HG03039 (cell line): Measurements from ENCODE around the gene PLEKHA6.

Source experiments
- ATAC-seq: cut with Tn5 transposase; IDR thresholded peaks from one replicate; pipeline ENCODE4 v1.9.1; 2021; ENCODE audit warnings: mild to moderate bottlenecking, moderate library complexity; ENCODE audit not compliant: unreplicated experiment

PLEKHA6 gene

DNA sequence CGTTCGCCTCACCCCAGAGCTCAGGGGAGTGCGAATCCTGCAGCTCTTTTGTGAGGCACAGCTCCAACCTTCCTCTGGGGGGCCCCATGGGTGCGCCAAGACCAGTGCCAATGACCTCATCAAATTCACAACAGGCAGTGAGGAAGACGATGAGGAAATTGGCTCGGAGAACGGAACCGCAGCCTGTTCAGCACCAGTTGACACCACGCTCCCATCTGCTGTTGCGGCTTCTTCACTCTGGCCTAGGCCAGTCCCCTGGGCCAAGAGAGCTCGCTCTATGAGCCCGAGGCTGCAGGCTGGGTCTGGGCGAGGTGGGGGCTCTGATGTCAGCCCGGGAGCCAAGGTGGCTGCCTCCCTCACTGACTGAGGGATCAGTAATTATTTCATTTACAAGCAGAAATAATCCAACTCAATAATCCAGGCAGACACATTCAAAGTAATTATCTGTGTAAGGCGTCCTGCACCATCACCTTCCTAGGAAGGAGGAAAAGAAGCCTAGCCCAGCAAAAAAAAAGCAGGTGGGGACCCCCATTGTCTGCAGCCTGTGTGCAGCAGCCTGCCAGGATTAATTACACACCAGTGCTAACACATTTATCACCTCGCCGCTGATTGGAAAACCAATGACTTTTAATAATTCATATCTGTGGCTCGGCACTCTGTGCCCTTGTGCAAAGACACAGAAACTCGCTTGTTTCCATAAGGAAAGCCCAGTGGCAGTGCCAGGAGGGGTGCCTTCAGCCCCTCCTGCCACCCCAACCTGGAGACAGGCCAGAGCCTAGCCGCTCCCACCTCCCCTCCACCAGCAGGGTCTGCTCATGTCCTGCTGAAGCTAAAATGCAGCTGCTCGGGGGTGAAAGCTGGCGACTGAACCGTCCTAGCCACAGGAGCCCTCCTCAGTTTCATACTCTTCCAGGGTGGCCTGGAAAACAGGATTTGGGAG, 1.9 kb downstream of the PLEKHA6 start:
- no peak for ATAC-seq

DNA sequence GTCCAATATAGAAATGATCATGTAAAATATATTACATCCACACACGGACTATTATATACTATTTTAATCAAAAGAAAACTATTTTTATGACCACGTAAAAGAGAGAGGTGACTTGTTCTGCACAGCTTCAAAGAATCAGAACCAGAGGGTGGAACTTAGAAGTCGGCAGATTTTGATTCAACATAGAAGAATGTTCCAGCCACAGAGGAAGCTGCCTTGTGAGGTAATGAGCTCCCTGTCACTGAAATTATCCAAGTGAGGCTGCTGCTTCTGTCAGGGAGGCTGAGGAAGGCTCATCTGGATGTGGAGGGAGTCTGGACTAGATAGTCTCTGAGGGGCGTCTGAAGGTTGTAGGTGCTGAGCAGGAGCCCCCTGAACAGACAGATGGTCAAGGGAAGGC, 2.7 kb downstream of the PLEKHA6 start:
- ATAC-seq, result no peak

DNA sequence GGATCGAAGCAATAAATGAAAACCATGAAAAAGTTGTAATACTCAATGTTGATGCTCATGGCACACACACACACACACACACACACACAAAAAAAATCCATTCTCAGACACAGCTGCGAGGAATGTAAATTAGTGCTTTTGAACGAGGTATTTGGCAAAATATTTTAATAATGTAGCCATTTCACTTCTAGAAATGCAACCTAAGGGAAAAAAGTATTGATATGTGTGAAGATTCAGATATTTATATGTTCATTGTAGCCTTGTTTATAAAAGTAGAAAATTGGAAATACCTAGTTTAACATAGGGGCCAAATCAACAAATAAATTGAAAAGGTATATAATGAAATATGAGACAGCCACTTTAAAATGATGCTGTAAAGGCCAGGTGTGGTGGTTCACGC, 3.8 kb downstream of the PLEKHA6 start:
- no peak for ATAC-seq

DNA sequence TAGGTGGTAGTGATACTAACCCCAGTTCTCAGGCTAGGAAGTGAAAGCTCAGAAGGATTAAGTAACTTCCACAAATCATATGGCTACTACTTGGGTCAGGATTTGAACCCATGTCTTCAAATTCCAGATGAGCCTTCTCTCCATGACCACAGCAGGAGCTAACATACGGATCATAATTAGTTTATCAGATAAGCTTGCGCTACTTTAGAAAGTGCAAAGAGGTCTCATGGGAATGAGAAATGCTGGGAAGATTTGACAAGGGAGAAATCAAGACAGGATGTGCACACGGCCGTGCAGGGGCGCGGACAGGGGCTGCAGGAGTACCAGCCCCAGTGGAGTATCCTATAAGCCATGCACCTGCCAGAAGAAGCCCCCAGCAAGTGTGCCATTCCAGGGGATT, 5.2 kb downstream of the PLEKHA6 start:
- ATAC-seq, result no peak

DNA sequence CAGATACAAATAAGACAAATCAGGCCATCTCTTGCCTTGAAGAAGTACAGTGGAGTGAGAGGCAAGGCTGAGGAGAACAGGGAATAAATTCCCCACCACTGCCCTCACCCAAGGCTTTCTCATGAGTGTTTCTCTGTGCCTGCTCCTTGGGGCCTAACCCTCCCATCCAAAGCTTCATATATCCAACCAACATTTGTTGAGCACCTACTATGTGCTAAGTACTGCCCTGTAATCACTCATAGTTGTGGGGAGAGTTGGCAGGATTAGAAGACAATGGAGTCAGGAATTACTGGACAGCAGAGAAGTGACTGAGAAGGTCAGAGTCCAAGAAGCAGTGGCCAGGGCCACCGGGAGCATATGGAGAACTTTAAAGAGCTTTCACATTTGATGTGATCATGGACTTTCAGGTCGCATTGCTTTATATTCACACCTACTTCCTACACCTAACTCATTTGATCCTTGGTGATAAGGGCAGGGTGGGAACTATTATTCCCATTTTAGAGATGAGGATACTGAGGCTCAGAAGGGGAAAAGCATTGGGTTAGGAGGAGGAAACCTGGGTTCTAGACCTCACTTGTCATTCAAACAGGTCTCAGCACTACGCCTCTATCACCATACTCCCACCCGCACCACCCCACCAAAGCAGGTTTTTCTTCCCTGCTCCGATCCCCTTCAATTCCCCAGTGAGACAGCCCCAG, 6.4 kb downstream of the PLEKHA6 start:
- no peak for ATAC-seq

DNA sequence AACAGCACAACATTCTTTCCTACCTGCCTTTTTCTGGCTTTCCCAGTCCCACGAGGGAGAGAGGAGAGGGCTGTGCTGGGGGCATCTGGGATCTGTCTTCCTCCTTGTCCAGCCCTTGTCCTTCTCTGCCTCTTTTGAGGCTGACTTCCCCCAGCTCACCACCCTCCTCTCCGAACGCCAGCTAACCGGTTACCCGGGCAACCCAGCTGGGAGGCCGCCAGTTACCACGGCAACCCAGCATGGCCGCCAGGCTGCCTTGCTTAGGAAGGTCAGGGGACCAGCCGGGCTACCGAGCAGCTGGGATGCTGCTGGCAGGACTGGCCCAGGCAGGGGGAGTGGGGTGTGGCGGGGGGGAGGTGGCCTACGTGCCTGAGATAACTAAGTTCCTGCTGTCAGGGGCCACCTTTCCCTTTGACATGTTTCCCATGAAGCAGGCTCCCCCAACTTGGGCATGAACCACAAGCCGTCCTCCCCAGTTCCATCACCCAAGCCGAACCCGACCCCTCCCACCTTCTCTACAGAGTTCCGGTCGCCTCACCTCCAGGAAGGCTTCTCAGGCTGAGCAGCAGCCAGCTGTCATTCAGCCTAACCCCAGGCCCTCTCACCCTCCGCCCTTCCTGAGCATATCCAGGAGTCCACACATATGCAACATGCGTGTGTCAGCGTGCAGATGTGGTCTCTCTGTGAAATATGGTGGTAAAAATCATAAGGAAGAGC, 8.7 kb downstream of the PLEKHA6 start:
- ATAC-seq, result no peak

DNA sequence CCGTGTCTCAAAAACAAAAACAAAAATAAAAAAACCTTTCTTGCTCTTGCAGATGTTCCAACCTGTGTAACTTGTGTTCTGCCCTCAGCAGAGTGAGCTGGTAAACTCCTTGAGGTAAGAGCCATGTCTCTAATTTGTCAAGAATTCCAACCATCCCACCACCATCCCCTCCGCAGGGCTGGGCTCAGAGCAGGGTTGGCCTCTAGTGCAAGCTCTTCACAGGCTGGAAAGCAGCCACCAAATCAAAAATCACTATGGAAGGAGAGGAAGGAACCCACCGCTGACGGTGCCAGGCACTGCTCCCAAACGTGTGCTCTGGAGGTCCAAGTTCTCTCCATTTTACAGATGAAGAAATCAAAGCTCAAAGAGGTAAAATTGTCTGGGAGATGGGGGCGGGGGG, 9.4 kb downstream of the PLEKHA6 start:
- no peak for ATAC-seq

DNA sequence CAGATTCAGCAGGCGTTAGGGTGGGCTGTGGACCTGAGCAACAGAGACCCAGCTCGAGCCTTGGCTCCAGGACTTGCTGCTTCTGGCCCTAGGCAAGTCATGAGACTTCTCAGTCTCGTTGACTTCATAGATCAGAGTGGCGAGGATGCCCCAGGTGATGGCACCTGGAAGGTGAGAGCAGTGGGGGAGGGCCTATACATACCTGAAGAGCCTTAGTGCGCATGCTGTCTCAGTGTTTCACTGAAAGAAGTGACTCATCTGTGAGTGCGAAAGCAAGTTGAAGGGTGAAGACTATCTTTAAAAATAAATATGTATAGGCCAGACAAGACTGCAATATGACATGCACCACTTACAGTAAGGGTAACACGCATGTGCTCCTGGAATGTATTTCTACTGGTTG, 10.1 kb downstream of the PLEKHA6 start:
- ATAC-seq, result no peak

DNA sequence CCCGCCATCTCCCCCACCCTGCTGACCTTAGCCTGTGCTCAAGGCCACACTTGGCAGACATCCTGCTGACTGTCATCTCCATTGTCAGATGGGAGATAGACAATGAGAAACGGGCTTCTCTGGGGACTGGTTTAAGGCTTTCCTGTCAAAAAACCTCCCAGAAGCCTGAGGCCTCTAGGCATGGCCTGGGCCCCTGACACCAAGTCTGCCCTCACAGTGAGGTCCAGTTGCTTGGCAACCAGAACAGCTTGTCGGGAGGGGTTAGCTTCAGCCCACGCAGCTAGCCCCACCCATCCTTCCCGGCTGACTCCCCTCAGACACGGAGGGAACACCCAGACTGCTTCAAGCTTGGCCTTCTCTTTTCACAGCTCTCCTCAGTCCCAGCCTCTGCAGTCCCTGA, 11.0 kb downstream of the PLEKHA6 start:
- no peak for ATAC-seq

DNA sequence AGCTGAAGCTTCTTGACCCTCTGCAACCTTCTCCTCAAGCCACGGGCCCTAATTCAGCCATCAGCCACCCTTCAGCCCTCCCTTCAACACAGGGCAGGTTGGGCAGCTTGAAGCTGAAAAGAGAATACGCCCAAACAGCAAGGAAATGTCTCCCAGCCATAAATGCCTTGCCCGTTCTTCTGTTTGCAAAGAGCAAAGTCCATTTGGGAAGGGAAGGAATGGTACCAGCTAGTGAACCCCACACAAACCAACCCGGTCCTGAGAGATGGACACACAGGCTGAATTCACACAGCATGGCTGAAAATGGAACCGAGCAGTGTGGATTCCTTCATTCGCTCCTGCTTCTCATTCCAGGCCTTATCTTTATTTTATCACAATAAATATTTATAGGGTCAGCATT, 11.5 kb downstream of the PLEKHA6 start:
- ATAC-seq, result no peak

DNA sequence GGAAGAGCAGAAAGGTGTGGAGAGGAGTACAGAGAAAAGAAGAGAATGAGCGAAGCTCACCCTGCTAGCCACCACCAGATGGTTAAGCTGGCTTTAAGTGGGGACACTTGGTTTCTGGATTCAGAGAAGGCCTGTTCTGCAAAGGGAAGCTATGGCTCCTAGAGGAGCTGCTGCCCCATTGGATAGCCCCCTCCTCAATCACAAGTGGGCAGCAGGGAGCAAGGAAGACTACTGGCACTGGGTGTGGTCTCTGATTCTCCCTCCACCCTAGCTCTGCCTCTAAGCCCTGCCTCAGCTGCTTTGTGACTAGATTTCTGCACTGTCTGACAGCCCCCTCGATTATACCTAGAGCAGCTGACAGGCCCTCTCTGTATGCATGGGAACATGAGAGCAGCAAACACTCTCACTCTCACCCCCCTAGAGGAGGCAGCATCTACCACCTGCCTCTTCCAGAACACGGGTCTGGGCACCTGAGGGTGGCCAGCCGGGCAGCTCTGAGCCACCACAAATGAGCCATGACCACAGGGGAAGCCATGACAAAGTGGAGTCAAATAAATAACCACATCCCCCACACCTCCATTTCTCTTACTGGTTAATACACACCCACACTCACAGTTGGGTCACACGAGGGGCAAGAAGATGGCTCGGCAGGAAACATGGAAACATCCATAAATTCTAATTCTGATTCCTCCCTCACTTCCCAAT, 13.6 kb downstream of the PLEKHA6 start:
- no peak for ATAC-seq

DNA sequence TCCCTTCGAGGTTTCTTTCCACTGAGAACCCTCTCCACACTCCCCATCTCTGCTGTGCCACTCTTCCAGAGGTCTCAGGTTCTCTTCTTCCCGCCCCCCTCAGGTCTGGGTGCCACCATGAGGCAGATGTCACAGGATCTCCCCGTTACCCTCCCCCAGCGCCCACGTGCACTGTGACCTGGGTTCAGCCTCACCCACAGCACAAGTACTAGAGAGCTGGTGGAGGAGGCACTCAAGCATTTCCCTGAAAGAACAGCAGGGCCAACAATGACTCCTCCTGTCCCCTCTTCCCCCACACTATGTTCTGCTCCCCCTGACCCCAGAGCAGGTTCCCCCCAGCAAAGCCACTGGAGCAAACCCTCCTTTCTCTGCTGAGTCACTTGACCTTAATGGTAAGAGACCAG, 14.3 kb downstream of the PLEKHA6 start:
- no peak for ATAC-seq

DNA sequence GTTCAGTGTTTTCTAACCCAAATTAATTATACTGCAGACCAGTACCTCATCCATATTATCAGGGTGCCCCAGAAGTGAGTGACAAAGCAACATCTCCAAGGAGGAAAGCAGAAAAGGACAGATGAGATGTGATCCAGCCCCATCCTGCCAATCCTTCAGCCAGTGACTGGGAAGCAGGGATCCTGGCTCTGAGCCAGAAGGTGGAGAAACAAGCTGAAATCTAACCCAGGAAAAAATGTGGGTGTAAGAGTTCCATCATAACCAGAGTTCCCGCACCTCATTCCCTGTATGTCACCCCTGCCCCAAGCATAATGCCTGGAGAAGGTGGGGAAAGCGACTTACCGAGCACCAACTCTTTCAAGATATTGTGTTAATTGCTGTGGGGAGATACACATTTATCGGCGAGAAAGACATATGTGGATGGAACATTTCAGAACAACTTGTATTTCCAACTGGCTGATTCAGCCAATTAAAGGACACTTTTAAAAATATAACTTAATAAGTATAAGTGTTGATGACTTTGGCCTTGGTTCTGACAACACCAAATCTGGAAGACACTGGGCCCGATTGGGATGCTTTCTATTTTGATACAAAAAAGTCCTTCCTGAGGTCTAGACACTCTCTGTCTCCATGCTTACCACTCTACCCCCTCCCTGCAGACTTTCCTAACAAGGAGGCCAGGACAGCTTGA, 14.9 kb downstream of the PLEKHA6 start:
- no peak for ATAC-seq

DNA sequence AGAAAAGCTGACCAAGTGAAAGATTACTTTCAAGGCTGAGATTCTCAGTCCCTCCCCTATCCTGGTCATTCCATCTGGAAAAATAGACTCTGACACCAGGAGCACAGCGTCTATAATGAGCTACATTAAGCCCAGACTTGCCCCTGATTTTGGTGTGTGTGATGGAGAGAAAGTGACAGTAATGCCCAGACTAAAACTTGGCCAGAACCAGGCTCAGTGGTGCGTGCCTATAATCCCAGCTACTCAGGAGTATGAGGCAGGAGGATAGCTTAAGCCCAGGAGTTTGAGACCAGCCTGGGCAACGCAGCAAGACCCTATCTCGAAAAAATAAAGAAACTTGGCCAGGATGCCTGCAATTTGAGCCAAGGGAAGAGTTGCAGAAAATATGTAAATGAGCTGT, 15.9 kb downstream of the PLEKHA6 start:
- ATAC-seq, result no peak

DNA sequence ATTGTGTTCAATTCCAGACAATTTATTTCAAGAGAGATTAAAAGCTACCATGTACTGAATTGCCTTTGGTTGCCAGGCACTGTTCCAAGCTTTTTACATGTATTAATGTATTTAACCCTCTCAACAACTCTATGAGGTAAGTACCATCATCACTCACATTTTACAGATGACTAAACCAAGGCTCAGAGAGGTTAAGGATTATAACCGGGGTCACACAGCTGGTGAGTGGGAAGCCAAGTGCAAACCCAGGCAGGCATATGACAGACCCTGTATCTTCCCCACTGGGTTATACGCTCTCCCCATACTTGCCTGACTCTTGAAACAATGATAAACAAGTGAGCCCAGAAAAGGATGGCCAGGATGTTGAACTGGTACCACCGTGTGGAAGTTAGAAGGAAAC, 16.5 kb downstream of the PLEKHA6 start:
- ATAC-seq, result no peak

DNA sequence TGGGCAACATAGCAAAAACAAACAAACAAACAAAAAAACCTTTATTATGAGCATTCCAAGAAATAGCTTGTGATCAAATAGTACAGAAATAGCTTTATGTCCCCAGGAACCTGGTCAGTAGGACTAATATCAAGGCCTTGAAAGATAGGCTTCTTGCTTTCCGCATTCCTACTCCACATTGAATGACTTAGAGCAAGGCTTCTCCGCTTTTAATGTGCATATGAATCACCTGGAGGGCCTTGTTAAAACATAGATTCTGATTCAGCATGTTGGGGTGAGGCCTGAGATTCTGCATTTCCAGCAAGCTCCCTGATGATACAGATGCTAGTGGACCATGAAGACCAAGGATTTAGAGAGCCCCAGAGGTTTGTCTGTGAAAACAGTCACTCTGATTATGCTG, 17.4 kb downstream of the PLEKHA6 start:
- no peak for ATAC-seq

DNA sequence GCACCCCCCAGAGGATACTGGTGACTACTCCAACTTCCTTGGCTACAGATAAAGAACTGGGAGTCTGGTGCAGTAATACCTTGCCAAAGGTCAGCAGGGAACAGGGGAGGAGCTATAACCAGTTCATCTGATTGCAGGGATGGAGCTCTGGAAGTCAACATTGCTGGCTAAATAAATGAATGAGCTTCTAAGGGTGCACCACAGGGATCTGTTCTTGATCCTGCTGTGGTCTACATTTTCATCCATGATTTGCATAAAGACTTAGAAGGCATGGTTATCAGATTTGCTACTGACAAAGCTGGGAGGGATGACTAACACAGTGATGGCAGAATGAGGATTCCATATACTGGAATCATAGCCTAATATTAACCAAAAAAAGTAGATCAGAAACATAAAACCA, 18.3 kb downstream of the PLEKHA6 start:
- no peak for ATAC-seq

DNA sequence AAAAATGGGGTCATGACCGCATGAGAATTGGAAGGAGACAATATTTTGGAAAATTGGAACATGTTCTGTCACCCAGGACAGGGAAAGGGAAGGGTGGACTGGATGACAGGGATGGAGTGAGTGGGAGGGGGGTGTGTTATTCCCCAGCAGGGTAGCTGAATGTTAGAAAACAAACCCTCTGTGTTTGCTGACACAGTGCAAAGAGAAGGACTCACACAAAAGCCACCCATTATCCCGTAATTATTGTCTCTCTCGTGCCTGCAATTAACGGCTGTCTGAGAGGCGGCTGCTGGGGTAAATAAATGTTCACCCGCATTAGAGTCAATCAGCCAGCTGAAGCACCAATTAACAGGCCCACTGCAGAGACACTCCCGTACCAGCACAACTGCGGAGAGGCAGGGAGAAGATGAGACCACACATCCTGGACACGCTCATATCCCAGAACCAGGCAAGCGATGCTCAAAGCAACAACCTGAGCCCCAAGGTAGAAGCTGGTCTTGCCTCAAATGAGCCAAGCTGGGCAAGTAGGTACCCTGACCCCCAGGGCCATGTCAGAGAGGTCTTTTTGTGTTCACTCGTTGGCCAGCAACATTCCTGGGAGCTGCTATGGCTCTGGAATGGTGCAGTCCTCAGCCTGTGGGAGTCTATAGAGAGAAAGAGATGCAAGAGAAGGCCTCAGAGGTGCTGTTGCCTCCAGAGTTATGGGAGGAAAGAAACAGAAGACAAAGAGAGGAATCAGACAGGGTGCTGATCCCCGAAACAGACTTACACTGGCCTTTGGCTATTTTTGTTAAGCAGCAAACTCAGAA, 19.4 kb downstream of the PLEKHA6 start:
- ATAC-seq, result no peak

DNA sequence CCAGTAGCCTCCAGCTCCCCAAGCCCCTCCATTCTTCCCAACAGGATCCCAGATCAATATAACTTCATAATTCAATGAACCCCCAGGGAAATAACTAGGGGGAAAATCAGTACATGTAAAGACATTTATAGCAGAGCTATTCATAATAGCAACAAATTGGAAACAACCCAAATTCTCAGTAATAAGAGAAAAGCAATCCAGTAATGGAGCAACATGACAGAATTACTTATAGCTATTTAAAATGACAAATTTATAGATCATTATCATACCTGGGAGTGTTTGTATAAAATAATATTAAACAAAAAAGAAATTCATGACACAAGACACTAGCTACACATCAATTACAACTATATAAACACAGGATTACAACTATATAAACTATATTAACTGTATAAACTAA, 20.2 kb downstream of the PLEKHA6 start:
- no peak for ATAC-seq

DNA sequence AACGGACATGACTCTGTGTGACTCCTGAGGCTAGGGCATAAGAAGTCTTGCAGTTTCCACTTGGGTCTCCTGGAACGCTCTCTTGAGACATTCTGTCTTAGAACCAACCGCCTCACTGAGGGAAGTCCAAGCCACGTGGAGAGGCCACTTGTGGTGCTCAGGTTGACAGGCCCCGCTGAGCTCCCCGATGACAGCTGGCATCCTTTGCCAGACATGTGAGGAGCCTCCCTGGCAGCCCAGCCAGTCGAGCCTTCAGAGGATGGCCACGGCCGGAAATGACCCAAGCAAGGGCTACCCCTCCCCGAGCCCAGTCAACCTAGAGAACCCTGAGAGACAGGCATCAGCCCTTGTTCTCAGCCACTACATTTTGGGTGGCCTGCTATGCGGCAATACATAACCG, 20.7 kb downstream of the PLEKHA6 start:
- ATAC-seq, result no peak
